Esophagus (tissue), 2 donors: ENCODE results near the gene CD7. TPM values are rescaled to one million over a fixed set of nuclear protein-coding genes. Genes with fewer than 3 reads are reported as not detected.

Experiments
- H3K27ac ChIP-seq, 2 donors: one replicate each; pipeline ENCODE4 v1.5.1; 2013; ENCODE audit warnings: low read depth in 2 of 2, mild to moderate bottlenecking in 2 of 2, inconsistent platforms in 1 of 2, low read length in 1 of 2, moderate library complexity in 1 of 2
- H3K27me3 ChIP-seq, 2 donors: one replicate each; pipeline ENCODE4 v1.6.1; 2013; ENCODE audit warnings: low read length in 2 of 2, control low read depth in 1 of 2, mild to moderate bottlenecking in 1 of 2; ENCODE audit not compliant: insufficient read depth in 2 of 2, control insufficient read depth in 1 of 2
- H3K36me3 ChIP-seq, 2 donors: one replicate each; pipeline ENCODE4 v1.6.1; 2013; ENCODE audit warnings: low read length in 1 of 2; ENCODE audit not compliant: control insufficient read depth in 2 of 2, insufficient read depth in 2 of 2
- H3K4me1 ChIP-seq, 2 donors: one replicate each; pipeline ENCODE4 v1.6.1; 2013; ENCODE audit warnings: low read length in 1 of 2; ENCODE audit not compliant: control insufficient read depth in 2 of 2, insufficient read depth in 2 of 2
- H3K4me3 ChIP-seq, 2 donors: one replicate each; pipeline ENCODE4 v1.5.1; 2013; ENCODE audit warnings: low read length in 2 of 2, mild to moderate bottlenecking in 2 of 2, low read depth in 1 of 2, moderate library complexity in 1 of 2
- H3K9me3 ChIP-seq, 2 donors: one replicate each; pipeline ENCODE4 v1.6.1; 2013; ENCODE audit warnings: mild to moderate bottlenecking in 2 of 2, low read depth in 1 of 2, low read length in 1 of 2, moderate library complexity in 1 of 2; ENCODE audit not compliant: control insufficient read depth in 2 of 2, insufficient read depth in 1 of 2
- WGBS, 2 donors: extraction: QIAGEN DNeasy Blood & Tissue Kit; methylation state at CpG; one replicate each; pipeline ENCODE4 v1.1.7; 2013; 5-methylcytosine and 5-hydroxymethylcytosine counted together
- polyA plus RNA-seq, 2 donors: library from polyadenylated mRNA; stranded (reverse); fragments of 200-250 nt; gene quantifications; one replicate each; pipeline ENCODE4 v1.2.3, GENCODE V29; 2013
- donor health status: healthy with polysubstance abuse.
- donor health status: Bipolar disorder and iron deficiency.

Gene CD7
- polyA plus RNA-seq, 2 donors = 2.6 to 3.1 TPM

GRCh38 chr17:82355770-82356427 is 38.5 kb upstream of the CD7 start:
- Histone ChIP-seq H3K27ac (no peak overlapping the region), H3K9me3 (no peaks in the 10 kb centered on the region), H3K36me3 (no peaks in the 10 kb centered on the region), H3K27me3 (no peaks in the 10 kb centered on the region), H3K4me3 (no peak overlapping the region), H3K4me1 (peaks cover 0 to 10% of the 10 kb centered on the region in 2 donors)
- WGBS, 2 donors = 45 to 54% methylated on average over 11 of the region's 11 CpGs

- Histone ChIP-seq H3K4me3 (no peak overlapping the region), H3K27me3 (no peaks in the 10 kb centered on the region)
- 87 to 90% methylated on average over 7 of the region's 7 CpGs for WGBS, 2 donors
Observed at GRCh38 chr17:82354804-82355308, 37.4 kb upstream of the CD7 start.

GRCh38 chr17:82353484-82353883 is 36.1 kb upstream of the CD7 start:
- 80% methylated on average over 8 of the region's 8 CpGs for WGBS, 2 donors
- H3K4me1 ChIP-seq = peaks cover 0 to 10% of the 10 kb centered on the region in 2 donors
- no peaks in the 10 kb centered on the region for H3K27me3 ChIP-seq
- H3K36me3 ChIP-seq = no peaks in the 10 kb centered on the region
- H3K9me3 ChIP-seq = no peaks in the 10 kb centered on the region
- H3K27ac ChIP-seq = no peak overlapping the region
- H3K4me3 ChIP-seq = no peak overlapping the region

More at GRCh38 chr17:82354804-82355308, 37.4 kb upstream of the CD7 start:
- Histone ChIP-seq H3K36me3 (no peaks in the 10 kb centered on the region), H3K9me3 (no peaks in the 10 kb centered on the region), H3K4me1 (peaks cover 0 to 10% of the 10 kb centered on the region in 2 donors), H3K27ac (no peak overlapping the region)

- Histone ChIP-seq H3K27me3 (no peaks in the 10 kb centered on the region), H3K36me3 (no peaks in the 10 kb centered on the region), H3K9me3 (no peaks in the 10 kb centered on the region), H3K4me1 (peaks cover 0 to 10% of the 10 kb centered on the region in 2 donors), H3K4me3 (no peak overlapping the region), H3K27ac (no peak overlapping the region)
- 33 to 35% methylated on average over 26 of the region's 26 CpGs for WGBS, 2 donors
Observed at GRCh38 chr17:82351713-82352488, 34.5 kb upstream of the CD7 start.

GRCh38 chr17:82351254-82351712 is 33.9 kb upstream of the CD7 start:
- Histone ChIP-seq H3K36me3 (no peaks in the 10 kb centered on the region), H3K27me3 (no peaks in the 10 kb centered on the region), H3K9me3 (no peaks in the 10 kb centered on the region), H3K4me3 (no peak overlapping the region), H3K4me1 (peaks cover 0 to 7% of the 10 kb centered on the region in 2 donors), H3K27ac (no peak overlapping the region)
- WGBS, 2 donors = 52 to 53% methylated on average over 21 of the region's 21 CpGs

GRCh38 chr17:82350182-82351030 is 33.0 kb upstream of the CD7 start:
- Histone ChIP-seq H3K27ac (no peak overlapping the region), H3K36me3 (no peaks in the 10 kb centered on the region), H3K4me3 (no peak overlapping the region), H3K4me1 (peaks cover 0 to 5% of the 10 kb centered on the region in 2 donors), H3K27me3 (no peaks in the 10 kb centered on the region), H3K9me3 (no peaks in the 10 kb centered on the region)
- 79% methylated on average over 28 of the region's 28 CpGs for WGBS, 2 donors

- Histone ChIP-seq H3K36me3 (no peaks in the 10 kb centered on the region), H3K27me3 (no peaks in the 10 kb centered on the region), H3K4me3 (no peak overlapping the region), H3K4me1 (peaks cover 0 to 4% of the 10 kb centered on the region in 2 donors), H3K27ac (no peak overlapping the region), H3K9me3 (no peaks in the 10 kb centered on the region)
- 48 to 58% methylated on average over 11 of the region's 11 CpGs for WGBS, 2 donors
Observed at GRCh38 chr17:82349287-82349701, 31.9 kb upstream of the CD7 start.

- WGBS, 2 donors = 73% methylated on average over 11 of the region's 11 CpGs
- Histone ChIP-seq H3K4me3 (no peak overlapping the region), H3K36me3 (no peaks in the 10 kb centered on the region), H3K4me1 (peaks cover 0 to 4% of the 10 kb centered on the region in 2 donors), H3K27me3 (no peaks in the 10 kb centered on the region), H3K9me3 (no peaks in the 10 kb centered on the region), H3K27ac (no peak overlapping the region)
Observed at GRCh38 chr17:82348866-82349265, 31.5 kb upstream of the CD7 start.

- 63 to 70% methylated on average over 9 of the region's 9 CpGs for WGBS, 2 donors
- Histone ChIP-seq H3K27me3 (no peaks in the 10 kb centered on the region), H3K4me1 (peaks cover 0 to 4% of the 10 kb centered on the region in 2 donors), H3K4me3 (no peak overlapping the region), H3K9me3 (no peaks in the 10 kb centered on the region), H3K27ac (no peak overlapping the region), H3K36me3 (no peaks in the 10 kb centered on the region)
Observed at GRCh38 chr17:82348434-82348833, 31.0 kb upstream of the CD7 start.
